B cell (primary cell): ENCODE measurements around the gene OR4K2.

ENCODE experiments used
- EZH2 ChIP-seq: IDR thresholded peaks from 2 replicates; pipeline ENCODE4 v1.6.1; 2012; ENCODE audit warnings: borderline replicate concordance, low read depth, mild to moderate bottlenecking, moderate library complexity, low read length; ENCODE audit not compliant: insufficient read depth, poor library complexity, severe bottlenecking
- TF ChIP-seq, protein P1 (sequence below): fragments of 200-600 bp; IDR thresholded peaks from one replicate; pipeline ENCODE4 v1.8.0; 2022; ENCODE audit warnings: antibody characterized with exemption, mild to moderate bottlenecking

DNA sequence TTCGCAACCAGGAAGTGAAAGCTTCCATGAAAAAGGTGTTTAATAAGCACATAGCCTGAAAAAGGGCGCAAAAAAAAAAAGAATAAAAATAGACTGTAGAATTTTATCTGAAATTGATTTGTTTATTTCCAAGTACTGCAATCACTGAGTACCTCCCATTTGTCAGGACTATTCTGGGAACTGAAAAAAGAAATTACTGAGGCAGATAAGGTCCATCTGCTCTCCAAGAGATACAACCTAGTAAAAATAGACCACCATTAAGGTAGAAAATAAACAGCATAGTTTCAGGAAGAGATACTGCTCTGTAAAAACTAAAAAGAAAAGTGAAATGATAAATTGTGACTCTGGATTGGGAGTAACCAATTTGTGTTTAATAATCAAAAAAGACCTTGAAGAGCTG lies 46.6 kb upstream of the OR4K2 start:
- TF ChIP-seq, protein P1, sequence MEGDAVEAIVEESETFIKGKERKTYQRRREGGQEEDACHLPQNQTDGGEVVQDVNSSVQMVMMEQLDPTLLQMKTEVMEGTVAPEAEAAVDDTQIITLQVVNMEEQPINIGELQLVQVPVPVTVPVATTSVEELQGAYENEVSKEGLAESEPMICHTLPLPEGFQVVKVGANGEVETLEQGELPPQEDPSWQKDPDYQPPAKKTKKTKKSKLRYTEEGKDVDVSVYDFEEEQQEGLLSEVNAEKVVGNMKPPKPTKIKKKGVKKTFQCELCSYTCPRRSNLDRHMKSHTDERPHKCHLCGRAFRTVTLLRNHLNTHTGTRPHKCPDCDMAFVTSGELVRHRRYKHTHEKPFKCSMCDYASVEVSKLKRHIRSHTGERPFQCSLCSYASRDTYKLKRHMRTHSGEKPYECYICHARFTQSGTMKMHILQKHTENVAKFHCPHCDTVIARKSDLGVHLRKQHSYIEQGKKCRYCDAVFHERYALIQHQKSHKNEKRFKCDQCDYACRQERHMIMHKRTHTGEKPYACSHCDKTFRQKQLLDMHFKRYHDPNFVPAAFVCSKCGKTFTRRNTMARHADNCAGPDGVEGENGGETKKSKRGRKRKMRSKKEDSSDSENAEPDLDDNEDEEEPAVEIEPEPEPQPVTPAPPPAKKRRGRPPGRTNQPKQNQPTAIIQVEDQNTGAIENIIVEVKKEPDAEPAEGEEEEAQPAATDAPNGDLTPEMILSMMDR, result no peak
- TF ChIP-seq EZH2, result no peak
